Measurements from ENCODE around the gene TCF7L1.

TCF7L1 gene

DNA sequence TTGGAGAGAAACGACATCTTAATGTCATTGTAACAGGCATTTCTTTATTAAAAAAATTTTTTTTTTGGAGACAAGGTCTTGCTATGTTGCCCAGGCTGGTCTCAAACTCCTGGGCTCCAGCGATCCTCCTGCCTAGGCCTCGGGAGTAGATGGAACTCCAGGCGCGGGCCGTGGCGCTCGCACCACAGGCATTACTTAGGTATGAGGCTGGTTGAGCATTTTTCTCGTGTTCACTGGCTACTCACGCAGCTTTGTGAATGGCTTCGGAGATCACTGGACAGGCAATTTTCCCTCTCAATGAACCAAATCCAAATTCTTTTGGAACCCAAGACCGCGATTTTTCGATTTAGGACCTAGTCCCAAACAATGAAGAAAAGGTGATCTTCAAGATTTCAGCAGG, 795 bp upstream of the TCF7L1 start:
- H3K36me3 ChIP-seq (ENCODE audit: insufficient read depth, insufficient read length, low read length) = peaks cover 7% of the 10 kb centered on the region
- H3K9ac ChIP-seq (ENCODE audit: insufficient read length, low read depth) = peak overlapping the region; percentile 80
- no peak for DNase-seq (ENCODE audit: low read depth, low spot score)
- H3K4me3 ChIP-seq (ENCODE audit: insufficient read length, low read depth) = peak overlapping the region; percentile 60
- no peak for TF ChIP-seq ZNF274 (IDR thresholded peaks at IDR 0.05; ENCODE audit: low read depth, low read length)
- TF ChIP-seq SUZ12 (IDR thresholded peaks at IDR 0.05; ENCODE audit: extremely low read depth, insufficient read depth, insufficient read length) = no peak
- TF ChIP-seq YY1 (IDR thresholded peaks at IDR 0.05; ENCODE audit: insufficient read depth, insufficient read length) = no peak
- H3K9me3 ChIP-seq (ENCODE audit: insufficient read depth, low read length) = no peaks in the 10 kb centered on the region
- H3K4me1 ChIP-seq (ENCODE audit: insufficient read depth, insufficient read length) = peaks cover 6% of the 10 kb centered on the region
- peaks cover 27% of the 10 kb centered on the region for H3K27me3 ChIP-seq (ENCODE audit: insufficient read depth, insufficient read length)

DNA sequence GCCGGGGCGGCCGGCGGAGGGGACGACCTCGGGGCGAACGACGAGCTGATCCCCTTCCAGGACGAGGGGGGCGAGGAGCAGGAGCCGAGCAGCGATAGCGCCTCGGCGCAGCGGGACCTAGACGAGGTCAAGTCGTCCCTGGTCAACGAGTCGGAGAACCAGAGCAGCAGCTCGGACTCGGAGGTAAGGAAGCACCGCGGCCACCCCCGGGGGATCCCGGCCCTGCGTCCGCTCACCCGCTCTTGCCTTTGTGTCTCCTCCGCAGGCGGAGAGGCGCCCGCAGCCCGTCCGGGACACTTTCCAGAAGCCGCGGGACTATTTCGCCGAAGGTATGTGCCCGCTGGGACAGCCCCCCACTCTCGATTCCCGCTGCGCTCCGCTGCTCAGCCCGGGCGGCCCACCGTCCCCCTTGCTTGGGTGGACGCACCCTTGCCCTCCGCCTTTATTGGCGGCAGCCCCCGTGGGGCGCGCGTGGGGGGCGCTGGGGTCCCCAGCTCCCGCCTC, 611 bp downstream of the TCF7L1 start:
- H3K9ac ChIP-seq (ENCODE audit: insufficient read length, low read depth) = peak overlapping the region; percentile 94
- H3K4me1 ChIP-seq (ENCODE audit: insufficient read depth, insufficient read length) = peaks cover 6% of the 10 kb centered on the region
- no peaks in the 10 kb centered on the region for H3K9me3 ChIP-seq (ENCODE audit: insufficient read depth, low read length)
- peak overlapping the region; percentile 88 for H3K4me3 ChIP-seq (ENCODE audit: insufficient read length, low read depth)
- no peak for DNase-seq (ENCODE audit: low read depth, low spot score)
- H3K27me3 ChIP-seq (ENCODE audit: insufficient read depth, insufficient read length) = peaks cover 27% of the 10 kb centered on the region
- no peak for TF ChIP-seq YY1 (IDR thresholded peaks at IDR 0.05; ENCODE audit: insufficient read depth, insufficient read length)
- TF ChIP-seq ZNF274 (IDR thresholded peaks at IDR 0.05; ENCODE audit: low read depth, low read length) = no peak
- TF ChIP-seq SUZ12 (IDR thresholded peaks at IDR 0.05; ENCODE audit: extremely low read depth, insufficient read depth, insufficient read length) = no peak
- H3K36me3 ChIP-seq (ENCODE audit: insufficient read depth, insufficient read length, low read length) = peaks cover 7% of the 10 kb centered on the region

DNA sequence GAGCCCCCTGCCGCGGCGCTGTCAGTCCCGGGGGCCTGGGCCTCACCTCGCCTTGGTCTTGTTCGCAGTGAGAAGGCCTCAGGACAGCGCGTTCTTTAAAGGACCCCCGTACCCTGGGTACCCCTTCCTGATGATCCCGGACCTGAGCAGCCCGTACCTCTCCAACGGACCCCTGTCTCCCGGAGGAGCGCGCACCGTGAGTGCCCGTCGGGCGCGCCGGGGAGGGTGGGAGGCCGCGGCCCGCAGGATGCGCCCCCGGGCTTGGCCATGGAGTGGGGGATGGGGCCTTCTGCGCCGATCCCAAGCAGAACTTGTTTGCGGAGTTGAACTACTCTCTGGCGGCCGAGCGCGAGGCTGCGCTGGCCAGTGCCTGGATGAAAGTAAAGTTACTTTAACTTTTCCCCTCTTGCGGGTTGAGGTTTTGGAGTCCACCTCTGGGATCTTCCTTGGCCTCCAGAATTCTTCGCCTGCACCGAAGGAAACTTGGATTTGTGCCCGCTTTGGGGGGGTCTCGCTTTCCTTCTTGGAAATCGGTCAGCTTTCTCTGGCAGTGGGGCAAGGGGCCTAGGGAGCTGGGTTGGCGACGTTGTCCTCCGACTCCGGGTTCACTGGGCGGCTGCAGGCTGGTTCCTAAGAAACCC, 1.2 kb downstream of the TCF7L1 start:
- peaks cover 7% of the 10 kb centered on the region for H3K36me3 ChIP-seq (ENCODE audit: insufficient read depth, insufficient read length, low read length)
- H3K4me3 ChIP-seq (ENCODE audit: insufficient read length, low read depth) = peak overlapping the region; percentile 88
- peaks cover 6% of the 10 kb centered on the region for H3K4me1 ChIP-seq (ENCODE audit: insufficient read depth, insufficient read length)
- H3K9ac ChIP-seq (ENCODE audit: insufficient read length, low read depth) = peak overlapping the region; percentile 94
- peaks cover 27% of the 10 kb centered on the region for H3K27me3 ChIP-seq (ENCODE audit: insufficient read depth, insufficient read length)
- TF ChIP-seq SUZ12 (IDR thresholded peaks at IDR 0.05; ENCODE audit: extremely low read depth, insufficient read depth, insufficient read length) = no peak
- no peak for TF ChIP-seq YY1 (IDR thresholded peaks at IDR 0.05; ENCODE audit: insufficient read depth, insufficient read length)
- TF ChIP-seq ZNF274 (IDR thresholded peaks at IDR 0.05; ENCODE audit: low read depth, low read length) = no peak
- DNase-seq (ENCODE audit: low read depth, low spot score) = no peak
- no peaks in the 10 kb centered on the region for H3K9me3 ChIP-seq (ENCODE audit: insufficient read depth, low read length)

DNA sequence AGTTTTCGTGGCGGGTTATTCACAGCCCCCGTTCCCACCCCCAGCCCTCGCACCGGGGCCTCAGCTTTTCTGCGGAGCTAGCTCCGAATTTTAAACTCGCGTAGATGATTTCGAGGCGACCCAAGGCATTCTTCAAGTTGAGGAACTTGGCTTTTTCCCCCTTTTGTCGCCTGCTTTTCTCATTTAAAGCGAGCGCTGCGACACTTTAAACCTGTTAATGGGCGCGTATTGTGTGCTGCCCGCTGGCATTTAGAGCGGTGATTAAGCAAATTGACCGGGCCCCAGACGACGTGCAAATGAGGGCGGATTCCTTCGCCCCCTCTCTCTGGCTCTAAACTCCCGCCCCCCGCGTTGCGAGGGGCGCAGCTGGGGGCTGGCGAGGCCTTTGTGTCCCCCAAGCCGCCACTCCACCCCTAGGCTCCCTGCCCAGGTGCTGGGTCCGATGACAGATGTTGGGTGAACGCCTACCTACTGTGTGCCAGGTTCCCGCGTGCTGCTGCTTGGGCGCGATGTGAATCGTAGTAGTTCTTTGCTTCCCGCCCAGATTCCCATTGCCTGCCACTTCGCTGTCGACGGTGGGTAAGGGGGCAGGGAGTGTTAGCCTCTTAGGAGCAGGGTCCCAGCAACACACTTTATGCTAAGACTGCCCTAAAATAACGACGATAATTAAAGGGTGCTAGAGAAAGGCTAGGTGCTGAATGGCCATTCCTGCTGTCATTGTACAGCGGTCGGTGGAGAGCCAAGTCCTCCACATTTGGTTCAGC, 1.9 kb downstream of the TCF7L1 start:
- H3K36me3 ChIP-seq (ENCODE audit: insufficient read depth, insufficient read length, low read length) = peaks cover 12% of the 10 kb centered on the region
- no peaks in the 10 kb centered on the region for H3K9me3 ChIP-seq (ENCODE audit: insufficient read depth, low read length)
- H3K27me3 ChIP-seq (ENCODE audit: insufficient read depth, insufficient read length) = peaks cover 27% of the 10 kb centered on the region
- H3K4me1 ChIP-seq (ENCODE audit: insufficient read depth, insufficient read length) = peaks cover 6% of the 10 kb centered on the region
- H3K9ac ChIP-seq (ENCODE audit: insufficient read length, low read depth) = peak overlapping the region; percentile 94
- DNase-seq (ENCODE audit: low read depth, low spot score) = peak; percentile 98
- TF ChIP-seq ZNF274 (IDR thresholded peaks at IDR 0.05; ENCODE audit: low read depth, low read length) (no peak), SUZ12 (IDR thresholded peaks at IDR 0.05; ENCODE audit: extremely low read depth, insufficient read depth, insufficient read length) (no peak), YY1 (IDR thresholded peaks at IDR 0.05; ENCODE audit: insufficient read depth, insufficient read length) (no peak)
- H3K4me3 ChIP-seq (ENCODE audit: insufficient read length, low read depth) = peak overlapping the region; percentile 88

DNA sequence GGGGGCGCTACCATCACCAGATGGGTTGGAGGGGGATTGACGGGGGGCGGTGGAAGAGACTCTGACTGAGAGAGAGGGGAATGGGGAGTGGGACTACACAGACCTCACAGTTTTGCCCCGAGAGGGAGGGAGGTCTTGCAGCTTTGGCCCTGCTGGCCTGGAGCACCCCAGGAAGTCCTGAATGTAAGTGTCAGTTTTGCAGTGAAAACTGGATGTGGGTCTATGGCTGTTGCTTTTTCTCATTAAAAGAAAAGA, 2.4 kb downstream of the TCF7L1 start:
- no peaks in the 10 kb centered on the region for H3K9me3 ChIP-seq (ENCODE audit: insufficient read depth, low read length)
- peak overlapping the region; percentile 22 for H3K4me3 ChIP-seq (ENCODE audit: insufficient read length, low read depth)
- peak overlapping the region; percentile 67 for H3K9ac ChIP-seq (ENCODE audit: insufficient read length, low read depth)
- TF ChIP-seq YY1 (IDR thresholded peaks at IDR 0.05; ENCODE audit: insufficient read depth, insufficient read length) (no peak), SUZ12 (IDR thresholded peaks at IDR 0.05; ENCODE audit: extremely low read depth, insufficient read depth, insufficient read length) (no peak), ZNF274 (IDR thresholded peaks at IDR 0.05; ENCODE audit: low read depth, low read length) (no peak)
- H3K4me1 ChIP-seq (ENCODE audit: insufficient read depth, insufficient read length) = peaks cover 6% of the 10 kb centered on the region
- peaks cover 27% of the 10 kb centered on the region for H3K27me3 ChIP-seq (ENCODE audit: insufficient read depth, insufficient read length)
- no peak for DNase-seq (ENCODE audit: low read depth, low spot score)
- peaks cover 14% of the 10 kb centered on the region for H3K36me3 ChIP-seq (ENCODE audit: insufficient read depth, insufficient read length, low read length)

- TF ChIP-seq YY1 (IDR thresholded peaks at IDR 0.05; ENCODE audit: insufficient read depth, insufficient read length) = no peak
- TF ChIP-seq ZNF274 (IDR thresholded peaks at IDR 0.05; ENCODE audit: low read depth, low read length) = no peak
- TF ChIP-seq SUZ12 (IDR thresholded peaks at IDR 0.05; ENCODE audit: extremely low read depth, insufficient read depth, insufficient read length) = no peak
- no peaks in the 10 kb centered on the region for H3K9me3 ChIP-seq (ENCODE audit: insufficient read depth, low read length)
- H3K4me1 ChIP-seq (ENCODE audit: insufficient read depth, insufficient read length) = peaks cover 3% of the 10 kb centered on the region
- H3K9ac ChIP-seq (ENCODE audit: insufficient read length, low read depth) = no peak overlapping the region
- no peak overlapping the region for H3K4me3 ChIP-seq (ENCODE audit: insufficient read length, low read depth)
- no peak for DNase-seq (ENCODE audit: low read depth, low spot score)
- peaks cover 22% of the 10 kb centered on the region for H3K27me3 ChIP-seq (ENCODE audit: insufficient read depth, insufficient read length)
- peaks cover 25% of the 10 kb centered on the region for H3K36me3 ChIP-seq (ENCODE audit: insufficient read depth, insufficient read length, low read length)
Measured at GRCh38 chr2:85137156-85137555, 4.0 kb downstream of the TCF7L1 start.

DNA sequence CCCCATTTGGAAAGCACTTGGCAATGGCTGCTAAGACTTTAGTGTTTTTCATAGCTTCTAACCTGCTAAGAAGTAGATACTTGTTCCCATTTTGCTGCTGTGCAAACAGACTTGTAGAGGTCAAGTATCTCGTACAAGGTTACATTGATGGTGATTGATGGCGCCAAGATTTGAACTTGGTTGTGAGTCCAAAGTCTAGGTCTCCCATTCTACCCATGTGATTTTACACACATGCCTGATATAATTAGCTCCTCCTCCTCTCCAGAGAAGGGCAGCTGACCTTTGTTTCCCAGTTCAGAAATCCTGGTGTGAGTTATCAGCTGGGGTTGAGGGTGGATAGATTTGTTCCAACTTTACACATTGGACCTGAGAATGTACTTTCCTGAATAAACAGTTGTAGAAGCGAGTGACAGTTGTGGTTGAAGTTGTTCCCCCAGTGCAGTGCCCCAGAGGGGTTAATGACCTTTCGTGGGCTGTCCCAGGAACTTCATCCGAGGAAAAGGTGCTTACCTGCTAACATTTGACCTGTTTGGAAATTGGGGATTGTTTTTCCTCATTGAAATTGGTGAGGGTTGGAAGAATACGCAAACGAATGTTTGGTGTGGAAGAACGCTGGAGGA, 10.4 kb downstream of the TCF7L1 start:
- H3K36me3 ChIP-seq (ENCODE audit: insufficient read depth, insufficient read length, low read length) = peaks cover 25% of the 10 kb centered on the region
- DNase-seq (ENCODE audit: low read depth, low spot score) = no peak

More for the DNA sequence above, 10.4 kb downstream of the TCF7L1 start:
- Histone ChIP-seq H3K27me3 (ENCODE audit: insufficient read depth, insufficient read length) (no peaks in the 10 kb centered on the region), H3K4me3 (ENCODE audit: insufficient read length, low read depth) (no peak overlapping the region), H3K4me1 (ENCODE audit: insufficient read depth, insufficient read length) (no peaks in the 10 kb centered on the region), H3K9me3 (ENCODE audit: insufficient read depth, low read length) (no peaks in the 10 kb centered on the region), H3K9ac (ENCODE audit: insufficient read length, low read depth) (no peak overlapping the region)
- TF ChIP-seq ZNF274 (IDR thresholded peaks at IDR 0.05; ENCODE audit: low read depth, low read length) (no peak), SUZ12 (IDR thresholded peaks at IDR 0.05; ENCODE audit: extremely low read depth, insufficient read depth, insufficient read length) (no peak), YY1 (IDR thresholded peaks at IDR 0.05; ENCODE audit: insufficient read depth, insufficient read length) (no peak)

All from NT2/D1 (cell line).